ENCODE data around the gene ECEL1.
"Not testable (repeated sequence)": the region's sequence is repeated elsewhere in the genome, so short reads cannot be mapped to it uniquely, and the experiment has no call there.

ECEL1 gene

GRCh38 chr2:232438951-232439757 lies 48.5 kb downstream of the ECEL1 start:
- no peak for DNase-seq

GRCh38 chr2:232438091-232438490 lies 49.5 kb downstream of the ECEL1 start:
- DNase-seq = no peak

- no peak for DNase-seq
Measured at GRCh38 chr2:232437195-232437571, 50.5 kb downstream of the ECEL1 start.

DNA sequence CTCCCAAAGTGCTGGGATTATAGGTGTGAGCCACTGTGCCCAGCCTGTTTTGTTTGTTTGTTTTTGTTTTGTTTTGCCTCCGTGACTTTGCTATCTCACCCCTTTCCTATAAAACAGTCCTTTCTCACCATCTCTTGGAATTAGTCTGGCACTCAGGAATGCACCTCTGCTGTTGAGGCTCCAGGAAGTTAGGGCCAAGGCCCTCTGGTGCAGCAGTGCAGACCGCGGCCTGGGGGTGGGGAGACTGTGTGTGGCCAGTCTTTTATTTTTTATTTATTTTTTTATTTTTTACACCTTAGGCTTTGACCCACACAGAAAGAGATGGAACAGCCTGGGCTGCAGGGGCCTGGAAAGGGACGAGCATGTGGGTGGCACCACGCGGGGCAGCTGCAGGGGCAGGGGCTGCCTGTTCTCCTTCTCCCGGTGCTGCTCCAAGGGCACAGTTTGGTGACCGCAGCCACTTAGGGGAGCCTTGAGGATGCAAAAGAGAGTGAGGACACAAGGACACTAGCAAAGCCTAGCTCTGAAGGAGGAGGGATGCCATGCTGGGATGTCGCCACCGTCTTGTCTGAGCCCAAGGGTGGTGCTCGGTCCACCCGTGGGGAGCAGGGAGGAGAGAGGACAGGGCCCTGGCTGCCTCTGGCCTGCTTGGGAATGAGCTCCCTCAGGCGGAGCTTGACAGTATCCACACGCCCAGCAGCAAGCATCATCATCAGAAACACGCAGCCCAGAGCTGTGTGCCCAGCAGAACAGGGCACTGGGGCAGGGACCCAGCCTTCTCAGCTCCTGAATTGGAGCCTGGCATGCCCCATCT lies 51.0 kb downstream of the ECEL1 start:
- DNase-seq = no peak

DNA sequence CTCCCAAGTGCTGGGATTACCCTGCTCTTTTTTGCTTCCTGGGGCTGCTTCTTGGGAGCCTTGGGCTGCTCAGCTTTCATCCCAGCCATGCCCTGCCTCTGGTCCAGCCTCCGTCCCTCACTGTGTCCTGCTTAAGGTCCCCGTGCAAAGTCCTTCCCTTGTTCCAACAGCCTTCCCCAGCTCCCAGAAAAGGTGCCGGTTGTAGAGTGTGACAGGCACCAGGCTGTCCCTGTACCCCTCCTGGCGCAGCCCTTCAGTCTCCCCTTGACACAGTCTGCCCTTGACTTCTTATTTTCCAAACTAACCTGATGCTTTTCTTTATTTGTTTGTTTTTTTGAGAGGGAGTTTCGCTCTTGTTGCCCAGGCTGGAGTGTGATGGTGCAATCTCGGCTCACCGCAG lies 51.8 kb downstream of the ECEL1 start:
- DNase-seq = no peak

GRCh38 chr2:232435375-232435648 lies 52.3 kb downstream of the ECEL1 start:
- no peak for DNase-seq

DNA sequence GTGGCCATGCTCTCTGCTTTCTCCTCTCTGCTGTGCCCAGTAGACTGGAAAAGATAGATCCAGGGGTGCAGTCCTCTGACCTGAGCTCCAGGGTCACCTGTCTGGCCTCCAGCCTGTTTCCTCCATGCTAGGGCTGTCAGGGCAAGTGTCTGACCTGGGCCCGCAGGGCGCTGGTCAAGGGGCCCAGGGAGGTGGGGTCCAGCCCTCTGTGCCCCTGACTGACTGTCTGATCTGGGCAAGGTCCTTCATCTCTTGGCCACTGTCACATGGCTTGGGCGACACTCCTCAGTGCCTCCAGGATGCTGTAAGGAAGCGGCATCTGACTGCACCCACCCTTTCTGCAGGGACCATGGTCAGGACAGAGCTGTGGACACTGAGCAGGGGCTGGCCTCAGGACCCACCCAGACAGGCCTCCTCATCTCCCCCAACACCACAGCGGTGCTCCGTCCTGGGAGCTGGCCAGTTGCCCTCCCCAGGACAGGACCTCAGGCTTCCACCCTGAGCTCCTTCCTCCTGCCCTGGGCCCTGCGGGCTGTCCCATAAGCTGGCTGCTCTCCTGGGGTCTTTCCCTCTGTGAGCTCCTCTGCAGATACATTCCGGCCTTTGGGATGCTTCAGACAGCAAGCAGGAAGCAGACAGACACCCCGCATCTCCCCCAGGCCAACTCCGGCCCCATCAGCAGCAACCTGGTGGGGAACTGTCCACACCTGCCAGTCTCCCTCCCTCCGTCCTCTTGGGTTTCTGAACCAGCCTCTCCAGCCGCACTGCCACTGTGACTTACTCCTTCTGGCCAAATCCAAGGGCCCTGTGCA lies 52.9 kb downstream of the ECEL1 start:
- DNase-seq = no peak

DNA sequence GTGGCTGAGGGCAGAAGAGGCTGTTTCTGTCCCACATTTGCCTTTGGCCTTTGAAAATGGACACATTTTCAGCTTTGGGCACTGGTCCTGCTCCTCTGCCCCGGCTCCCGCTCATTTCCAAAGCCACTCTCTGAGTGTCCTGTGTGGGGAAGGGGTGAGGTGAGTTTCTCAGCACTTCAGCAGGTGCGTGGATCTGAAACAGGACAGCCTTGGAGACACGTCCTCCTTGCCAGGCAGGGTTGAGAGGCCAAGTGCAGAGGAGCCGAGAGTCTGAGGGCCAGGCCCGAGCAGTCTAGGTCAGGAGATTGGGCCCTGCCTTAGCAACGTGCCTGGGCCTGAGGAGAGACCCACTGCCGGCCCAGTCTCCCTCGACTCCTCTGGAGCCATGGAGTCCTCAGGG lies 53.5 kb downstream of the ECEL1 start:
- no peak for DNase-seq

DNA sequence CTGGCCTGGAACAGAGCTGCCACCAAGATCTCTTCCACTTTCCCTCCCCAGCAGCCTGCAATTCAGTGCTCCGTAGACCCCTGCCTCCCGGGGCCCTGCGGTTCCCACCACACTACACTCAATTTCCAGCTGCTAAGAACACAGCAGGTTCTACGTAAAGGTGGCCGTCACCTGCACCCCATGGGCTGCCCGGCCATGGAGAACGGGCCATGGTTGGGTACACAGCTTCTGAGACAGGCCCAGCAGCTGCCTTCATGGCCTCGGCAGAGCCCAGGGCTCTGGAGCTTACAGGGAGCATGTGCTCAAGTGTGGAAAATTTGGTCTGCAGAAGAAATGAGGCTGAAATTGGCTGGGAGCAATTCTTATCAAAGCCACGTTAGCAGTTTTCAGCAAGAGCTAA lies 54.0 kb downstream of the ECEL1 start:
- not testable (repeated sequence) for DNase-seq

GRCh38 chr2:232432598-232433184 lies 54.9 kb downstream of the ECEL1 start:
- DNase-seq = no peak

DNA sequence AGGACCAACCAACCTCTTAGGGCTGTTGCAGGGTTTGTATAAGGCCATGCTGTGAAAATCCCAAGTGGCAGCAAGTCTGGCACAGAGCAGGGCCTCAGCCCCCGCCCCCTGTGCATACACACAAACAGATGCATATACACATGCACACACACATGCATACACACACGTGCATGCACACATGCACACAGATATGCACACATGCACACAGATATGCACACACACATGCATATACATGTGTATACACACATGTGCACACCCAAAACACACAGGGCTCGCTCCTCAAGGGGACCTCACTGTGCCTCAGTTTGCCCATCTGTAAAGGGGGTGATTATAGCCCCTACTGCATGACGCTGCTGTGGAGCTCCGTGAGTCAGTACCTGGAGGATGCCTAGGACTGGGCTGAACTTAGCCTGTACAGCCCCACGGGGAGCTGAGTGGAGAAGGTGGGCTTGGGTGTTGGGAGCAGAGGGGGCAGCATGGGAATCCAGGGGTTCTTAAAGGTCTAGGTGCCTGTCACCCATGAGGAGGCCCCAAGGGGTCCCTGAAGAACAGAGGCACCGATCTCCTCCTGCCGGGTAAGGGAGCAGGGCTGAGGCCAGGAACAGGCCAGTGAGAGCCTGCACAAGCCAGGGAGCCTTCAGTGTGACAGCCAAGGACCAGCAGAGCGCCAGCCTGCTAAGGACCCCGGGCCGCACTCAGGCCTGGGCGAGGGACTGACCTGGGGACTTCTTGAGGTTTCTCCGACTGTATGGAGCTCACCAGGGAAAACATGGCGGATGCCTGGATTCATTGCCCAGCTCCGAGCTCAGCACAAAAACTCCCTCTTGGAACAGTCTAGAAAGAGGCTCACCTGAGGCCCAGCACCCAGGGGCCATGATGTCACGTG lies 55.7 kb downstream of the ECEL1 start:
- no peak for DNase-seq

Data from NCI-H524 treated with DMSO at 0.1 percent for 48 hours (cell line).